PC-3 (cell line): ENCODE results near the gene PRKACA.

Experiments used
- CTCF ChIP-seq: fragments of 300-600 bp; sonication (generic); conservative IDR thresholded peaks from 2 replicates; pipeline ENCODE4 v1.5.1; 2017; ENCODE audit warnings: antibody characterized with exemption, low read depth, mild to moderate bottlenecking, low read length
- EZH2 ChIP-seq: fragments of 300-600 bp; sonication (generic); IDR thresholded peaks from one replicate; pipeline ENCODE4 v1.6.1; 2017; ENCODE audit warnings: antibody characterized with exemption, mild to moderate bottlenecking, low read length; ENCODE audit not compliant: unreplicated experiment
- EZH2phosphoT487 ChIP-seq: fragments of 300-600 bp; sonication (generic); IDR thresholded peaks from 2 replicates; pipeline ENCODE4 v1.6.1; 2018; ENCODE audit warnings: mild to moderate bottlenecking, antibody characterized with exemption, low read length, borderline replicate concordance

GRCh38 chr19:14148751-14149410 is 31.3 kb upstream of the PRKACA start:
- TF ChIP-seq EZH2 (no peak), EZH2phosphoT487 (no peak), CTCF (no peak)
